Measurements from ENCODE around the gene IER5L.

- TF ChIP-seq EZH2 (IDR thresholded peaks at IDR 0.05) (no peak), POLR2AphosphoS5 (IDR thresholded peaks at IDR 0.05; ENCODE audit: borderline replicate concordance, low read depth, low read length) (no peak), FOXP2 (optimal IDR thresholded peaks at IDR 0.05; ENCODE audit: control extremely low read depth, extremely low read length, insufficient read depth) (no peak)
Measured at GRCh38 chr9:129221979-129222635, 44.0 kb upstream of the IER5L start.

All from SK-N-MC (cell line).